GM23338 (cell line): ENCODE data around the gene CHCHD3. TPM values are rescaled to one million over a fixed set of nuclear protein-coding genes. Genes with fewer than 3 reads are reported as not detected.

Experiments
- ATAC-seq: fragments of 200-7000 bp; cut with Tn5 transposase; 3 replicates; pipeline ENCODE4 v1.9.1; 2020
- DNase-seq: peaks from one replicate; pipeline ENCODE4 v3.0.0-alpha.2; 2015; ENCODE audit warnings: low spot score
- H2AFZ ChIP-seq: fragments of 200-600 bp; sonication (generic); 2 replicates; pipeline ENCODE4 v1.8.0; 2016; ENCODE audit warnings: antibody characterized with exemption, mild to moderate bottlenecking, moderate library complexity
- H3F3A ChIP-seq: fragments of 200-600 bp; sonication (generic); replicated peaks from 2 replicates; pipeline ENCODE4 v1.8.0; 2017; ENCODE audit warnings: antibody characterized with exemption, mixed run types, low read depth
- H3K27ac ChIP-seq: fragments of 200-600 bp; sonication (generic); 2 replicates; pipeline ENCODE4 v1.6.1; 2016; ENCODE audit warnings: low read depth
- H3K27me3 ChIP-seq: fragments of 200-600 bp; sonication (generic); 2 replicates; pipeline ENCODE4 v1.8.0; 2016; ENCODE audit warnings: mild to moderate bottlenecking, mixed run types, moderate library complexity; ENCODE audit not compliant: insufficient read depth
- H3K36me3 ChIP-seq: fragments of 200-600 bp; sonication (generic); 2 replicates; pipeline ENCODE4 v1.8.0; 2016; ENCODE audit warnings: mild to moderate bottlenecking; ENCODE audit not compliant: insufficient read depth
- H3K4me1 ChIP-seq: fragments of 200-600 bp; sonication (generic); 2 replicates; pipeline ENCODE4 v1.8.0; 2016; ENCODE audit warnings: mild to moderate bottlenecking, moderate library complexity; ENCODE audit not compliant: insufficient read depth
- H3K4me2 ChIP-seq: fragments of 200-600 bp; sonication (generic); 2 replicates; pipeline ENCODE4 v1.7.1; 2017; ENCODE audit warnings: mixed run types
- H3K4me3 ChIP-seq: fragments of 200-600 bp; sonication (generic); 2 replicates; pipeline ENCODE4 v1.6.1; 2016; ENCODE audit warnings: mixed run types
- H3K79me2 ChIP-seq: fragments of 200-600 bp; sonication (generic); replicated peaks from 2 replicates; pipeline ENCODE4 v1.8.0; 2017; ENCODE audit warnings: mild to moderate bottlenecking; ENCODE audit not compliant: insufficient read depth
- H3K9me2 ChIP-seq: fragments of 200-600 bp; sonication (generic); 2 replicates; pipeline ENCODE4 v1.8.0; 2017; ENCODE audit not compliant: insufficient read depth
- H4K20me1 ChIP-seq: fragments of 200-600 bp; sonication (generic); replicated peaks from 2 replicates; pipeline ENCODE4 v1.8.0; 2017; ENCODE audit warnings: mild to moderate bottlenecking; ENCODE audit not compliant: insufficient read depth
- H3K27ac Mint-ChIP-seq: 2 replicates; pipeline ENCODE4 v1.8.0; 2020; ENCODE audit warnings: inconsistent platforms, mild to moderate bottlenecking, moderate library complexity, mixed read lengths
- H3K27me3 Mint-ChIP-seq: 3 replicates; pipeline ENCODE4 v1.8.0; 2022; ENCODE audit warnings: low read depth, mild to moderate bottlenecking, moderate library complexity, mixed read lengths, inconsistent platforms; ENCODE audit not compliant: insufficient read depth, poor library complexity
- H3K36me3 Mint-ChIP-seq: 3 replicates; pipeline ENCODE4 v1.8.0; 2021; ENCODE audit warnings: low read depth, mild to moderate bottlenecking, inconsistent platforms, moderate library complexity, mixed read lengths
- H3K4me1 Mint-ChIP-seq: 3 replicates; pipeline ENCODE4 v1.8.0; 2020; ENCODE audit warnings: mild to moderate bottlenecking, inconsistent platforms, mixed read lengths
- H3K4me3 Mint-ChIP-seq: 3 replicates; pipeline ENCODE4 v1.8.0; 2021; ENCODE audit warnings: moderate library complexity, mild to moderate bottlenecking, inconsistent platforms, mixed read lengths
- H3K9me3 Mint-ChIP-seq: 3 replicates; pipeline ENCODE4 v1.8.0; 2020; ENCODE audit warnings: moderate library complexity, mild to moderate bottlenecking, inconsistent platforms, mixed read lengths
- CREB1 ChIP-seq: fragments of 250-450 bp; sonication (Bioruptor Pico); IDR thresholded peaks from 2 replicates; pipeline ENCODE4 v1.5.0; 2020; ENCODE audit warnings: low read depth, mild to moderate bottlenecking, moderate library complexity
- EZH2phosphoT487 ChIP-seq: fragments of 200-600 bp; sonication (generic); IDR thresholded peaks from one replicate; pipeline ENCODE4 v1.8.1; 2018; ENCODE audit warnings: antibody characterized with exemption; ENCODE audit not compliant: unreplicated experiment
- JUNB ChIP-seq: IDR thresholded peaks from one replicate; pipeline ENCODE4 v1.6.1; 2016; ENCODE audit warnings: antibody characterized with exemption; ENCODE audit not compliant: unreplicated experiment
- NANOG ChIP-seq: IDR thresholded peaks from 2 replicates; pipeline ENCODE4 v1.6.1; 2016; ENCODE audit warnings: antibody characterized with exemption, borderline replicate concordance
- POLR2AphosphoS5 ChIP-seq: IDR thresholded peaks from 2 replicates; pipeline ENCODE4 v1.6.1; 2016; ENCODE audit warnings: antibody characterized with exemption, low read depth
- STAT1 ChIP-seq: IDR thresholded peaks from one replicate; pipeline ENCODE4 v1.6.1; 2016; ENCODE audit warnings: antibody characterized with exemption; ENCODE audit not compliant: unreplicated experiment
- ZNF114 ChIP-seq: fragments of 250-450 bp; sonication (Bioruptor Pico); IDR thresholded peaks from 2 replicates; pipeline ENCODE4 v1.5.0; 2020; ENCODE audit warnings: mild to moderate bottlenecking, moderate library complexity
- polyA plus RNA-seq: library from polyadenylated mRNA; unstranded; fragments of >200 nt; fragmentation: Nextera tagmentation; extraction: Ambion mirVana; gene quantifications from 2 replicates; pipeline ENCODE4 v1.2.1, GENCODE V29; 2016
- total RNA-seq: library from RNA; depleted of rRNA; stranded (reverse); fragments of >200 nt; shearing (Covaris generic); gene quantifications from 2 replicates; pipeline ENCODE4 v1.2.3, GENCODE V29; 2014
- TF ChIP-seq, protein P1 (sequence below), 2 experiments: fragments of 200-600 bp in 1 of 2; sonication (generic) in 1 of 2; conservative IDR thresholded peaks; 2 replicates each; pipeline versions ENCODE4 v1.5.1 to v1.6.1; 2016 to 2017; ENCODE audit warnings: antibody characterized with exemption in 2 of 2, low read depth in 2 of 2, mild to moderate bottlenecking in 2 of 2, moderate library complexity in 1 of 2
- TF ChIP-seq, protein P2 (sequence below): IDR thresholded peaks from 2 replicates; pipeline ENCODE4 v1.6.1; 2016; ENCODE audit warnings: antibody characterized with exemption

CHCHD3 gene
- total and polyA plus RNA-seq, 2 experiments from 2014 or later: 107 to 131 TPM

DNA sequence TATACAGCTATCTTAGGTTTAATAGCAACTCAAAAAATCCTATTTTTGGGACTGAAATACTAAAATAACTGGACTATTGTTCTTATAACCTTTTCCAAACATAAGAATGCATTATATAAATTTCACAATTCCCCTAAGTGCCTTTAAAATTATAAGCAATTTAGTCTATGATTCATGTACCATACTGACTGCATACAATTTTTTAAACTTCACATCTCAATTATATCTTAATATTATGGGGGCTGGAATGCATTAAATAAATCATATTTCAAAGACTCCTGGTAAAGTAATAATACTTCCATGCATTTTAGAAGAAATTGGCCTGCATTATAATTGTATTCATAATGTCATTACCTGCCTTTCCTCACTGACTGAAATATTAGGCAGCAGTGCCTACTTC lies 144.6 kb downstream of the CHCHD3 start (continued):
- TF ChIP-seq, protein P1, sequence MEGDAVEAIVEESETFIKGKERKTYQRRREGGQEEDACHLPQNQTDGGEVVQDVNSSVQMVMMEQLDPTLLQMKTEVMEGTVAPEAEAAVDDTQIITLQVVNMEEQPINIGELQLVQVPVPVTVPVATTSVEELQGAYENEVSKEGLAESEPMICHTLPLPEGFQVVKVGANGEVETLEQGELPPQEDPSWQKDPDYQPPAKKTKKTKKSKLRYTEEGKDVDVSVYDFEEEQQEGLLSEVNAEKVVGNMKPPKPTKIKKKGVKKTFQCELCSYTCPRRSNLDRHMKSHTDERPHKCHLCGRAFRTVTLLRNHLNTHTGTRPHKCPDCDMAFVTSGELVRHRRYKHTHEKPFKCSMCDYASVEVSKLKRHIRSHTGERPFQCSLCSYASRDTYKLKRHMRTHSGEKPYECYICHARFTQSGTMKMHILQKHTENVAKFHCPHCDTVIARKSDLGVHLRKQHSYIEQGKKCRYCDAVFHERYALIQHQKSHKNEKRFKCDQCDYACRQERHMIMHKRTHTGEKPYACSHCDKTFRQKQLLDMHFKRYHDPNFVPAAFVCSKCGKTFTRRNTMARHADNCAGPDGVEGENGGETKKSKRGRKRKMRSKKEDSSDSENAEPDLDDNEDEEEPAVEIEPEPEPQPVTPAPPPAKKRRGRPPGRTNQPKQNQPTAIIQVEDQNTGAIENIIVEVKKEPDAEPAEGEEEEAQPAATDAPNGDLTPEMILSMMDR (conservative IDR thresholded peaks at IDR 0.05; ENCODE audit: low read depth in 2 of 2): no peak
- no peak for TF ChIP-seq POLR2AphosphoS5
- no peak for TF ChIP-seq ZNF114 (CRISPR knock-in tag)
- TF ChIP-seq, protein P2, sequence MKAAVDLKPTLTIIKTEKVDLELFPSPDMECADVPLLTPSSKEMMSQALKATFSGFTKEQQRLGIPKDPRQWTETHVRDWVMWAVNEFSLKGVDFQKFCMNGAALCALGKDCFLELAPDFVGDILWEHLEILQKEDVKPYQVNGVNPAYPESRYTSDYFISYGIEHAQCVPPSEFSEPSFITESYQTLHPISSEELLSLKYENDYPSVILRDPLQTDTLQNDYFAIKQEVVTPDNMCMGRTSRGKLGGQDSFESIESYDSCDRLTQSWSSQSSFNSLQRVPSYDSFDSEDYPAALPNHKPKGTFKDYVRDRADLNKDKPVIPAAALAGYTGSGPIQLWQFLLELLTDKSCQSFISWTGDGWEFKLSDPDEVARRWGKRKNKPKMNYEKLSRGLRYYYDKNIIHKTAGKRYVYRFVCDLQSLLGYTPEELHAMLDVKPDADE: no peak
- TF ChIP-seq EZH2phosphoT487: no peak

DNA sequence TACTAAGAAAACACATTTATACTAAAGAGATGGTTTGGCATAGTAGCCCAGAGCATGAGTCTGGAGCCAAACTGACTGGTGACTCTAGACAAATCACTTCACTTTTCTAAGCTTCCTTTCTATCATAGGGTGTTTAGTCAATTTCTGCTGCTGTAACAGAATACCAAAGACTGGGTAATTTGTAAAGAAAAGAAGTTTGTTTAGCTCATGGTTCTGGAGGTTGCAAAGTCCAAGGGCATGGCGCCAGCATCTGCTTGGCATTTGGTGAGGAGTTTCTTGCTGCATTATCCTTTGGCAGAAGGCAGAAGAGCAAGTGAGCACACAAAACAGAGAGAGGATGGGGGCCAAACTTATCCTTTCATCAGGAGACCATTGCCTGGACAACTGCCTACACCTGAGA lies 146.3 kb downstream of the CHCHD3 start:
- H3K79me2 ChIP-seq: peaks cover 16% of the 10 kb centered on the region; the same call in 1 of the 2 replicates
- H3K4me3 ChIP-seq: no peak overlapping the region
- no peak overlapping the region for H3K27ac ChIP-seq
- TF ChIP-seq NANOG: no peak
- no peak for TF ChIP-seq CREB1 (CRISPR knock-in tag)
- TF ChIP-seq JUNB: no peak
- peaks cover 12% of the 10 kb centered on the region for H3K4me1 ChIP-seq
- H3K36me3 Mint-ChIP-seq: peaks cover 3% of the 10 kb centered on the region; the same call in 1 of the 3 replicates
- H3K4me1 Mint-ChIP-seq: peaks cover 27% of the 10 kb centered on the region
- no peaks in the 10 kb centered on the region for H3K27me3 ChIP-seq
- no peak overlapping the region for H3K4me2 ChIP-seq
- H3K27me3 Mint-ChIP-seq: no peaks in the 10 kb centered on the region
- H3K4me3 Mint-ChIP-seq: no peak overlapping the region
- no peak for ATAC-seq
- peaks cover 3% of the 10 kb centered on the region; the same call in 1 of the 3 replicates for H3K9me3 Mint-ChIP-seq
- no peaks in the 10 kb centered on the region for H3K36me3 ChIP-seq
- no peaks in the 10 kb centered on the region for H3F3A ChIP-seq
- DNase-seq: no peak
- no peak overlapping the region for H2AFZ ChIP-seq
- 0 out of 2 replicates have a peak, but pooled peaks cover 9% of the 10 kb centered on the region for H4K20me1 ChIP-seq
- H3K9me2 ChIP-seq: no peaks in the 10 kb centered on the region
- H3K27ac Mint-ChIP-seq: no peak overlapping the region

DNA sequence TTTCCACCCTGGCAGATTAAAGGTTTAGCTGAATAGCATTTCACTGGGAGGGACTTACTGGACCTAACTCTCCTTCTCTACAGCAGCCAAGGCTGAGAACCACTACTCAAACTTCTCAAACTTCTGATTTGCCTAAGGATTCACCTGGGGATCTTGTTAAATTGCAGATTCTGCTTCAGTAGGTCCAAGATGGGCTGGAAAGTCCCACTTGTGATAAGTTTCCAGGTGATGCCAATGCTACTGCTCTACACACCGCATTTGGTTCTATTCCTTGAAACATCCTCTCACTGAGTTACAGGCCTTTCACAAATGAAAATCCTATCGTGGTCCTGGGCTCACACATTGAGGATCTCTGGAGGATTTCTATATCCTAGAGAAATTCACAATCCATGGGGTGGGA lies 147.9 kb downstream of the CHCHD3 start:
- Histone ChIP-seq H3K27me3 (no peaks in the 10 kb centered on the region), H3K9me2 (no peaks in the 10 kb centered on the region), H3K4me2 (no peak overlapping the region), H3K4me3 (no peak overlapping the region), H3K27ac (no peak overlapping the region), H2AFZ (no peak overlapping the region), H4K20me1 (0 out of 2 replicates have a peak, but pooled peaks cover 9% of the 10 kb centered on the region), H3K79me2 (peaks cover 13% of the 10 kb centered on the region; the same call in 1 of the 2 replicates), H3K36me3 (no peaks in the 10 kb centered on the region), H3K4me1 (peaks cover 12% of the 10 kb centered on the region), H3F3A (no peaks in the 10 kb centered on the region)
- Mint-ChIP-seq H3K27ac (no peak overlapping the region), H3K4me1 (peaks cover 30% of the 10 kb centered on the region), H3K9me3 (peaks cover 3% of the 10 kb centered on the region; the same call in 1 of the 3 replicates), H3K27me3 (no peaks in the 10 kb centered on the region), H3K36me3 (peaks cover 3% of the 10 kb centered on the region; the same call in 1 of the 3 replicates), H3K4me3 (no peak overlapping the region)
- no peak for ATAC-seq
- no peak for TF ChIP-seq STAT1
- no peak for TF ChIP-seq ZNF114 (CRISPR knock-in tag)
- no peak for DNase-seq
